Measurements from ENCODE around the gene C1orf159. TPM values are rescaled to one million over a fixed set of nuclear protein-coding genes. Genes with fewer than 3 reads are reported as not detected.
A peak's percentile ranks its signal among the peaks of the same experiment; 100 is the strongest.

C1orf159 gene
- polyA plus RNA-seq, 3 donors: 16.3 to 19.9 (median 18.2) TPM

GRCh38 chr1:1041092-1041523 lies 74.8 kb downstream of the C1orf159 start:
- DNase-seq: no peak

GRCh38 chr1:1040004-1040991 lies 75.6 kb downstream of the C1orf159 start:
- DNase-seq: peak; percentile 69

- no peak for DNase-seq
Observed at GRCh38 chr1:1039145-1039910, 76.6 kb downstream of the C1orf159 start.

GRCh38 chr1:1038694-1039093 lies 77.2 kb downstream of the C1orf159 start:
- DNase-seq: no peak

GRCh38 chr1:1037366-1038327 lies 78.2 kb downstream of the C1orf159 start:
- DNase-seq: no peak

- DNase-seq: no peak
Observed at GRCh38 chr1:1035291-1035943, 80.5 kb downstream of the C1orf159 start.

GRCh38 chr1:1034439-1034781 lies 81.5 kb downstream of the C1orf159 start:
- DNase-seq: no peak

- no peak for DNase-seq
Observed at GRCh38 chr1:1033731-1034438, 82.0 kb downstream of the C1orf159 start.

GRCh38 chr1:1033009-1033587 lies 82.8 kb downstream of the C1orf159 start:
- peak; percentile 91 for DNase-seq

- no peak for DNase-seq
Observed at GRCh38 chr1:1032424-1032823, 83.5 kb downstream of the C1orf159 start.

Other genes starting within 250 kb of the C1orf159 start
- gene SAMD11, start 192.2 kb downstream of the C1orf159 start, polyA plus RNA-seq (ENCODE audit: insufficient read length in 3 of 3): 10 to 100 TPM; 67.8 to 90.6 (median 89.8) TPM
- 10 to 100 TPM; 65.5 to 71.9 (median 68.9) TPM for gene NOC2L, start 156.8 kb downstream of the C1orf159 start, polyA plus RNA-seq (ENCODE audit: insufficient read length in 3 of 3)
- gene KLHL17, start 155.5 kb downstream of the C1orf159 start, polyA plus RNA-seq (ENCODE audit: insufficient read length in 3 of 3): 10 to 100 TPM in 2 of 3 donors, 1 to 10 TPM in 1; 9.9 to 14.3 (median 13.6) TPM
- gene PLEKHN1, start 149.6 kb downstream of the C1orf159 start, polyA plus RNA-seq (ENCODE audit: insufficient read length in 3 of 3): under 1 TPM; 0.16 to 0.44 (median 0.26) TPM
- gene PERM1, start 134.0 kb downstream of the C1orf159 start, polyA plus RNA-seq (ENCODE audit: insufficient read length in 3 of 3): under 1 TPM; 0.13 to 0.57 (median 0.28) TPM
- gene HES4, start 116.0 kb downstream of the C1orf159 start, polyA plus RNA-seq (ENCODE audit: insufficient read length in 3 of 3): 10 to 100 TPM; 33.1 to 47.9 (median 43.2) TPM
- 10 to 100 TPM; 13.7 to 18.1 (median 16.5) TPM for gene ISG15, start 102.6 kb downstream of the C1orf159 start, polyA plus RNA-seq (ENCODE audit: insufficient read length in 3 of 3)
- gene AGRN, start 96.0 kb downstream of the C1orf159 start, polyA plus RNA-seq (ENCODE audit: insufficient read length in 3 of 3): 100 to 1,000 TPM; 281 to 299 (median 289) TPM
- gene RNF223, start 41.8 kb downstream of the C1orf159 start, polyA plus RNA-seq (ENCODE audit: insufficient read length in 3 of 3): under 1 TPM; 0.56 to 0.88 (median 0.62) TPM
- 1 to 10 TPM in 2 of 3 donors, under 1 TPM in 1; 0.94 to 1.1 (median 1.1) TPM for gene TTLL10, start 57.8 kb upstream of the C1orf159 start, polyA plus RNA-seq (ENCODE audit: insufficient read length in 3 of 3)
- gene TNFRSF18, start 90.5 kb upstream of the C1orf159 start, polyA plus RNA-seq (ENCODE audit: insufficient read length in 3 of 3): 1 to 10 TPM in 1 of 3 donors, under 1 TPM in 2; 0.75 to 1.2 (median 0.89) TPM
- gene TNFRSF4, start 98.1 kb upstream of the C1orf159 start, polyA plus RNA-seq (ENCODE audit: insufficient read length in 3 of 3): 1 to 10 TPM; 1.5 to 2.7 (median 2.7) TPM
- gene SDF4, start 115.9 kb upstream of the C1orf159 start, polyA plus RNA-seq (ENCODE audit: insufficient read length in 3 of 3): 100 to 1,000 TPM; 134 to 147 (median 135) TPM
- gene B3GALT6, start 116.1 kb upstream of the C1orf159 start, polyA plus RNA-seq (ENCODE audit: insufficient read length in 3 of 3): 10 to 100 TPM; 22.3 to 27.1 (median 25.0) TPM
- 10 to 100 TPM; 13.8 to 18.4 (median 13.8) TPM for gene C1QTNF12, start 130.6 kb upstream of the C1orf159 start, polyA plus RNA-seq (ENCODE audit: insufficient read length in 3 of 3)
- 10 to 100 TPM; 51.7 to 58.8 (median 54.6) TPM for gene UBE2J2, start 157.8 kb upstream of the C1orf159 start, polyA plus RNA-seq (ENCODE audit: insufficient read length in 3 of 3)
- gene SCNN1D, start 164.3 kb upstream of the C1orf159 start, polyA plus RNA-seq (ENCODE audit: insufficient read length in 3 of 3): 1 to 10 TPM; 5.9 to 9.0 (median 7.6) TPM
- gene ACAP3, start 191.8 kb upstream of the C1orf159 start, polyA plus RNA-seq (ENCODE audit: insufficient read length in 3 of 3): 10 to 100 TPM; 33.2 to 35.6 (median 33.5) TPM
- 10 to 100 TPM in 2 of 3 donors, 1 to 10 TPM in 1; 8.8 to 11.7 (median 11.2) TPM for gene PUSL1, start 192.5 kb upstream of the C1orf159 start, polyA plus RNA-seq (ENCODE audit: insufficient read length in 3 of 3)
- 100 to 1,000 TPM; 110 to 159 (median 153) TPM for gene INTS11, start 208.6 kb upstream of the C1orf159 start, polyA plus RNA-seq (ENCODE audit: insufficient read length in 3 of 3)
- 10 to 100 TPM; 15.2 to 21.4 (median 19.0) TPM for gene CPTP, start 208.7 kb upstream of the C1orf159 start, polyA plus RNA-seq (ENCODE audit: insufficient read length in 3 of 3)
- gene TAS1R3, start 215.2 kb upstream of the C1orf159 start, polyA plus RNA-seq (ENCODE audit: insufficient read length in 3 of 3): under 1 TPM; 0.39 to 0.57 (median 0.49) TPM
- 10 to 100 TPM; 39.7 to 47.5 (median 45.8) TPM for gene DVL1, start 233.3 kb upstream of the C1orf159 start, polyA plus RNA-seq (ENCODE audit: insufficient read length in 3 of 3)
- 100 to 1,000 TPM; 193 to 231 (median 215) TPM for gene MXRA8, start 242.5 kb upstream of the C1orf159 start, polyA plus RNA-seq (ENCODE audit: insufficient read length in 3 of 3)

Data from renal pelvis (tissue), 4 donors.